ENCODE data around the gene C17orf100. TPM values are rescaled to one million over a fixed set of nuclear protein-coding genes. Genes with fewer than 3 reads are reported as not detected.

C17orf100 gene
- polyA plus RNA-seq, 5 donors = 5.3 to 6.7 (median 6.5) TPM

- no peak for DNase-seq
These were observed 16.0 kb downstream of the C17orf100 start for GRCh38 chr17:6667516-6667915.

GRCh38 chr17:6668219-6668618 is 16.7 kb downstream of the C17orf100 start:
- no peak for DNase-seq

GRCh38 chr17:6668727-6669425 is 17.3 kb downstream of the C17orf100 start:
- DNase-seq = no peak

- no peak for DNase-seq
These were observed 18.1 kb downstream of the C17orf100 start for GRCh38 chr17:6669479-6670212.

- DNase-seq = no peak
These were observed 19.0 kb downstream of the C17orf100 start for GRCh38 chr17:6670571-6670970.

- no peak for DNase-seq
These were observed 19.4 kb downstream of the C17orf100 start for GRCh38 chr17:6670999-6671398.

- DNase-seq = no peak
These were observed 19.9 kb downstream of the C17orf100 start for GRCh38 chr17:6671431-6671830.

- no peak for DNase-seq
These were observed 23.0 kb downstream of the C17orf100 start for GRCh38 chr17:6674586-6674985.

- no peak for DNase-seq
These were observed 23.8 kb downstream of the C17orf100 start for GRCh38 chr17:6675201-6675825.

- DNase-seq = no peak
These were observed 25.2 kb downstream of the C17orf100 start for GRCh38 chr17:6676802-6677157.

GRCh38 chr17:6677158-6677831 is 25.7 kb downstream of the C17orf100 start:
- DNase-seq = no peak

- DNase-seq = no peak
These were observed 26.4 kb downstream of the C17orf100 start for GRCh38 chr17:6677946-6678345.

- no peak for DNase-seq
These were observed 27.7 kb downstream of the C17orf100 start for GRCh38 chr17:6679241-6679640.

GRCh38 chr17:6681176-6681575 is 29.6 kb downstream of the C17orf100 start:
- no peak for DNase-seq

- DNase-seq = no peak
These were observed 30.1 kb downstream of the C17orf100 start for GRCh38 chr17:6681671-6682070.

- DNase-seq = no peak
These were observed 30.8 kb downstream of the C17orf100 start for GRCh38 chr17:6682339-6682738.

- DNase-seq = no peak
These were observed 31.6 kb downstream of the C17orf100 start for GRCh38 chr17:6683081-6683684.

- no peak for DNase-seq
These were observed 32.3 kb downstream of the C17orf100 start for GRCh38 chr17:6683730-6684459.

- DNase-seq = no peak
These were observed 32.9 kb downstream of the C17orf100 start for GRCh38 chr17:6684460-6684783.

- DNase-seq = no peak
These were observed 33.6 kb downstream of the C17orf100 start for GRCh38 chr17:6684881-6685767.
